Endothelial cell of umbilical vein (primary cell): Measurements from ENCODE around the gene HEATR1. TPM values are rescaled to one million over a fixed set of nuclear protein-coding genes. Genes with fewer than 3 reads are reported as not detected.

ENCODE experiments used
- BruUV-seq: library from RNA; stranded (reverse); fragments of 400-500 nt; replicated peaks from 2 replicates; lab custom pipeline; 2021; lab: Mats Ljungman, UMichigan
- CTCF ChIA-PET: fragments of 300-600, 350-600 bp; sonication (Branson Sonifier 250); formaldehyde crosslinking; loops from one replicate; lab custom pipeline; 2021; ENCODE audit warnings: antibody characterized with exemption, inconsistent platforms; lab: Charles Lee
- POLR2A ChIA-PET: fragments of 300-600, 350-600 bp; sonication (Branson Sonifier 250); formaldehyde crosslinking; loops from one replicate; lab custom pipeline; 2021; ENCODE audit warnings: antibody characterized with exemption, inconsistent platforms; lab: Charles Lee
- DNase-seq: peaks from one replicate; pipeline ENCODE4 v3.0.0-alpha.2; 2011; ENCODE audit warnings: low read depth, low spot score
- FAIRE-seq: peaks from 2 replicates; lab custom pipeline; 2011; peaks lifted over from hg19 to GRCh38; lab: Jason Lieb, UNC
- H2AFZ ChIP-seq: 2 replicates; pipeline ENCODE4 v1.6.0; 2012; ENCODE audit warnings: low read depth, low read length, control low read depth, inconsistent platforms
- H3K27ac ChIP-seq: 2 replicates; pipeline ENCODE4 v1.5.1; 2011; ENCODE audit warnings: low read depth, mild to moderate bottlenecking, control low read depth, low read length, moderate library complexity; ENCODE audit not compliant: insufficient read depth
- H3K27me3 ChIP-seq, 2 experiments: 2 replicates each; pipeline versions ENCODE4 v1.6.0 to v1.6.1; 2011; ENCODE audit warnings: low read length in 2 of 2, mixed read lengths in 1 of 2; ENCODE audit not compliant: control insufficient read depth in 2 of 2, insufficient read depth in 2 of 2
- H3K36me3 ChIP-seq, 2 experiments: 2 replicates in 1 of 2; 3 replicates in 1 of 2; pipeline ENCODE4 v1.5.1; 2011; ENCODE audit warnings: low read length in 2 of 2, mild to moderate bottlenecking in 1 of 2, moderate library complexity in 1 of 2; ENCODE audit not compliant: control insufficient read depth in 2 of 2, insufficient read depth in 2 of 2; ENCODE audit errors: extremely low read depth in 1 of 2
- H3K4me1 ChIP-seq: 3 replicates; pipeline ENCODE4 v1.5.1; 2011; ENCODE audit warnings: mild to moderate bottlenecking, low read length; ENCODE audit not compliant: control insufficient read depth, insufficient read depth; ENCODE audit errors: extremely low read depth
- H3K4me2 ChIP-seq: 2 replicates; pipeline ENCODE4 v1.6.1; 2011; ENCODE audit warnings: low read length, control low read depth, mixed read lengths; ENCODE audit not compliant: insufficient read depth
- H3K4me3 ChIP-seq, 3 experiments: fragments of 200-600 bp in 1 of 3; sonication (generic), shearing (Covaris generic) in 1 of 3; replicated peaks in 1 of 3; 2 replicates each; pipeline ENCODE4 v1.5.1; 2011 to 2016; ENCODE audit warnings: control low read depth in 3 of 3, low read length in 3 of 3, mild to moderate bottlenecking in 2 of 3, inconsistent platforms in 1 of 3, low read depth in 1 of 3, moderate library complexity in 1 of 3; ENCODE audit not compliant: insufficient read depth in 1 of 3
- H3K79me2 ChIP-seq: 2 replicates; pipeline ENCODE4 v1.6.0; 2012; ENCODE audit warnings: low read length, inconsistent platforms; ENCODE audit not compliant: control insufficient read depth, insufficient read depth
- H3K9ac ChIP-seq: replicated peaks from 2 replicates; pipeline ENCODE3; 2011; ENCODE audit warnings: low read length, control low read depth; ENCODE audit not compliant: insufficient read depth; ENCODE audit errors: extremely low read depth
- H3K9me1 ChIP-seq: replicated peaks from 3 replicates; pipeline ENCODE4 v1.6.0; 2011; ENCODE audit warnings: mild to moderate bottlenecking, low read length; ENCODE audit not compliant: control insufficient read depth, insufficient read depth; ENCODE audit errors: extremely low read depth
- H3K9me3 ChIP-seq: replicated peaks from 2 replicates; pipeline ENCODE4 v1.5.1; 2012; ENCODE audit warnings: low read length, inconsistent platforms; ENCODE audit not compliant: control insufficient read depth, insufficient read depth
- H4K20me1 ChIP-seq: replicated peaks from 2 replicates; pipeline ENCODE3; 2011; ENCODE audit warnings: mild to moderate bottlenecking, low read length; ENCODE audit not compliant: control insufficient read depth, insufficient read depth; ENCODE audit errors: extremely low read depth
- CTCF ChIP-seq, 2 donors: IDR thresholded peaks; 1 replicate in 1 of 2; 2 replicates in 1 of 2; pipeline ENCODE4 v1.5.1; 2011; ENCODE audit warnings: low read length in 2 of 2, mild to moderate bottlenecking in 2 of 2, moderate library complexity in 2 of 2, control low read depth in 1 of 2, inconsistent platforms in 1 of 2, low read depth in 1 of 2; ENCODE audit not compliant: insufficient read depth in 1 of 2; ENCODE audit errors: extremely low read depth in 1 of 2
- EZH2 ChIP-seq: IDR thresholded peaks from 2 replicates; pipeline ENCODE4 v1.6.1; 2012; ENCODE audit warnings: borderline replicate concordance, low read depth, mild to moderate bottlenecking, moderate library complexity, low read length, inconsistent platforms; ENCODE audit not compliant: severe bottlenecking
- FOS ChIP-seq: IDR thresholded peaks from 2 replicates; pipeline ENCODE4 v1.6.1; 2011; ENCODE audit warnings: mild to moderate bottlenecking, low read length, moderate library complexity, borderline replicate concordance; ENCODE audit not compliant: insufficient read depth
- GATA2 ChIP-seq: IDR thresholded peaks from 2 replicates; pipeline ENCODE4 v1.7.0; 2011; ENCODE audit warnings: low read depth, mild to moderate bottlenecking, moderate library complexity, mixed read lengths, low read length; ENCODE audit not compliant: insufficient read length, insufficient read depth
- JUN ChIP-seq: IDR thresholded peaks from 2 replicates; pipeline ENCODE4 v1.6.1; 2011; ENCODE audit warnings: borderline replicate concordance, low read depth; ENCODE audit not compliant: insufficient read length, insufficient read depth
- MAX ChIP-seq: IDR thresholded peaks from 2 replicates; pipeline ENCODE4 v1.6.1; 2011; ENCODE audit not compliant: insufficient read depth, insufficient read length
- POLR2A ChIP-seq: IDR thresholded peaks from 2 replicates; pipeline ENCODE4 v1.6.1; 2012; ENCODE audit warnings: low read depth, mild to moderate bottlenecking, control low read depth, low read length
- POLR2AphosphoS5 ChIP-seq: IDR thresholded peaks from 2 replicates; pipeline ENCODE4 v1.6.1; 2012; ENCODE audit warnings: low read depth, mild to moderate bottlenecking, control low read depth, low read length, moderate library complexity; ENCODE audit not compliant: insufficient read depth
- dilution Hi-C: fragments of 300-500 bp; cut with MboI; formaldehyde crosslinking; loops from one replicate; pipeline ENCODE4 v1.15.0; 2019; ENCODE audit warnings: low sequenced_read_pairs; ENCODE audit not compliant: extremely low pct_ligation_motif_present
- intact Hi-C: fragments of 100-400 bp; cut with micrococcal nuclease; formaldehyde crosslinking; loops from one replicate; pipeline ENCODE4 v1.10.0; 2022
- polyA plus RNA-seq, 4 experiments: library from polyadenylated mRNA; depleted of rRNA in 3 of 4; stranded (reverse) in 3 of 4; unstranded in 1 of 4; fragments of >200 nt; gene quantifications; 2 replicates each; pipeline versions ENCODE4 v1.2.1 to v1.2.3, GENCODE V29; 2011 to 2012; ENCODE audit warnings: missing spikeins in 1 of 4
- total RNA-seq: library from RNA; stranded (reverse); gene quantifications from 2 replicates; pipeline ENCODE4 v1.2.3, GENCODE V29; 2021

The HEATR1 gene
- total and polyA plus RNA-seq, 2 donors (not counting 3 experiments of a cell fraction or from before 2014, with no cell fraction given): 8.4 to 62.0 TPM

GRCh38 chr1:236508593-236509027 lies 95.7 kb downstream of the HEATR1 start:
- Histone ChIP-seq H3K9me1 (no peaks in the 10 kb centered on the region), H2AFZ (no peak overlapping the region), H3K9me3 (no peaks in the 10 kb centered on the region), H3K4me2 (no peak overlapping the region), H3K27ac (no peak overlapping the region), H3K79me2 (no peaks in the 10 kb centered on the region), H3K36me3 (no peaks in the 10 kb centered on the region), H3K27me3 (peaks cover 2 to 5% of the 10 kb centered on the region in 2 experiments), H3K4me3 (no peak overlapping the region), H3K4me1 (peaks cover under 1% of the 10 kb centered on the region), H3K9ac (no peak overlapping the region), H4K20me1 (no peaks in the 10 kb centered on the region)
- intact Hi-C loops (no loop called here), dilution Hi-C loops (no loop called here)
- FAIRE-seq (no peak), DNase-seq (no peak)
- CTCF ChIA-PET: no interaction called here
- POLR2A ChIA-PET: no interaction called here
- TF ChIP-seq FOS (no peak), JUN (no peak), MAX (no peak), POLR2AphosphoS5 (no peak), CTCF (IDR thresholded peaks at IDR 0.05; ENCODE audit: extremely low read depth in 1 of 2, insufficient read depth in 1 of 2, low read depth in 1 of 2, low read length in 2 of 2) (no peak), POLR2A (no peak), EZH2 (no peak), GATA2 (no peak)
- no TSS peak for BruUV-seq
